HG03045 (cell line): Measurements from ENCODE around the gene TRIO.
"Not testable (repeated sequence)": the region's sequence is repeated elsewhere in the genome, so short reads cannot be mapped to it uniquely, and the experiment has no call there.

Experiments
- ATAC-seq: cut with Tn5 transposase; IDR thresholded peaks from one replicate; pipeline ENCODE4 v1.9.1; 2021; ENCODE audit warnings: mild to moderate bottlenecking, moderate library complexity; ENCODE audit not compliant: unreplicated experiment

Gene TRIO

DNA sequence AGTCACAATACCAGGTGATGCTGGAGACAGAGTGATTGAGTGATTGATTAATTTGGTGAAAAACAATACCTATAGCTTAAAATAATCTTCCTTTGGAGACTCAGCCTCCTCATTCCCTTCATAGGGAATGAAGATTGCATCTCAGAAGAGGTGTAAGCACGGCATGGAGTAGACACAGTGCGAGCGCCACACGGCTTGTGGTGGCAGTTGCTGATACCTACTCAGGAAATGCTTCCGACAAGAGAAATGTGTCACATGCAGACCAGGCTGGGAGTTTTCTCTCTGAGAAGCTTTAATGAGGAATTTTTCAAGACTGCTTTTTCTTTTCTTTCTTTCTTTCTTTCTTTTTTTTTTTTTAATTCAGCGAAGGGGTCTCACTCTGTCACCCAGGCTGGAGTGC is 226.6 kb downstream of the TRIO start:
- no peak for ATAC-seq

DNA sequence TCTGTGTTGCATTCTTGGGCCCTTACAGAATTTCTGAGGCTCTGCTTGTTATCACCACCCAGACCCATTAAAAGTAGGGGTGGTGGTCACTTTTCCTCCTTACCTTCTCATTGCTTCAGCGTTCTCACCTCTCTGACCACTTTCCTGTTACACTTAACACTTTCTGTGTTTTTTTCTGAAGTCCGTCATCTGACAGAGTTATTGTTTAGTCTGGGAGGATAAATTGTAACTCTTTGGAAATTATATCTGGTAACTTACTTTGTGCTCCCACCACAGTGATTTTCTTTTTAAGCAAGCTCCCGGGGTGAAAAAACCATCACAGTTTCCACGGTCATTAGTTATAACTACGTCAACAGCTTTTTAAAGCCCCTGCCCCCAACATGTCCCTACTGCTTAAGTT is 227.2 kb downstream of the TRIO start:
- no peak for ATAC-seq

DNA sequence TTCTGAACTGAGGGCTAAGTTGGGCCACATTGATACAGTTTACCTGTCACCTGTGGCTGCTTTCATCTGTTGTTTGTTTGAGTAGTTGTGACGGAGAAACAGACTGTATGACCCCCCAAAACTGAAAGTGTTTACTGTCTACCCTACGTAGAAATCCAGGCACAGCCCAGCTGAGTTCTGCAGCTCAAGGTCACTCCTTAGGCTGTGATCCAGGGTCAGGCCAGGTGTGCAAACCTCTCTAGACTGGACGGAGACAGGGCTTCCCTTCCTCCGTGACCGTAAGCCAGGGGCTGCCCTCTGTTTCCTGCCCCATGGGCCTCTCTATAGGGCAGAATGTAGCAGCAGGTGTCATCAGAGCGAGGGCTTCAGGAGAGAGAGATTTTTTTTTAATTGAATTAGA is 230.5 kb downstream of the TRIO start:
- no peak for ATAC-seq

DNA sequence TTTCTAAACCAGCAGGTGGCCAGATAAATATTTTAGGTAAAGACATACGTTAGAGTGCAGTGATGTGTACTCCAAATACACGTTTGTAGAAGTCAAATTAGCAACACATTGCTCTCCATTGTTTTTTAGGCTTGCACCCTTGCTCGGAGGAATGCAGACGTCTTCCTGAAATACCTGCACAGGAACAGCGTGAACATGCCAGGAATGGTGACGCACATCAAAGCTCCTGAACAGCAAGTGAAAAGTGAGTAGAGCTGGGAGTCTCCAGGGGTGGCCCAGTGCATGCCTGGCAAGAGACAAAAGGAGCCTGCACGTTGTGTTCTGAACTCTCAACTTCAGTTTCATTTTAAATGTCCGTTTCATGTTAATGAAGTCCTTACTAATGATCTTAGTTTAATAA is 231.0 kb downstream of the TRIO start:
- ATAC-seq = no peak

DNA sequence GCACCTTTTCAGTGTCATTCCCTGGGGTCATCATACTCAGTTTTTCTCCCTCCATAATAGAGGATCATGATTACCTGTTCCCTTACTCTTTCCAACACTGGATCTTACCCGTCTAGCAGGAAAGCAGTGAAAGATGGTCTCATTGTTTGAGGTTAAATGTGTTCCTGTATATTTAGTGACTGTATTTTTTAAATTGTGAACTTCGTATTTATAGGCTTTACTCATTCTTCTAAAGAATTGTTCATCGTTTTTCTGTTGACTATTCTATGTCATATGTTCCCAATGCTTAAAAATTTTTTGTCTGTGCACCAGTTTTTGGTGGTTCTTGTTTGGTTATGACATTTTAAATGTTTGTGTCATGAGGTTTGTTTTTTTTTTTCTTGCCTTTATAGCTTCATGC is 233.6 kb downstream of the TRIO start:
- ATAC-seq = no peak

DNA sequence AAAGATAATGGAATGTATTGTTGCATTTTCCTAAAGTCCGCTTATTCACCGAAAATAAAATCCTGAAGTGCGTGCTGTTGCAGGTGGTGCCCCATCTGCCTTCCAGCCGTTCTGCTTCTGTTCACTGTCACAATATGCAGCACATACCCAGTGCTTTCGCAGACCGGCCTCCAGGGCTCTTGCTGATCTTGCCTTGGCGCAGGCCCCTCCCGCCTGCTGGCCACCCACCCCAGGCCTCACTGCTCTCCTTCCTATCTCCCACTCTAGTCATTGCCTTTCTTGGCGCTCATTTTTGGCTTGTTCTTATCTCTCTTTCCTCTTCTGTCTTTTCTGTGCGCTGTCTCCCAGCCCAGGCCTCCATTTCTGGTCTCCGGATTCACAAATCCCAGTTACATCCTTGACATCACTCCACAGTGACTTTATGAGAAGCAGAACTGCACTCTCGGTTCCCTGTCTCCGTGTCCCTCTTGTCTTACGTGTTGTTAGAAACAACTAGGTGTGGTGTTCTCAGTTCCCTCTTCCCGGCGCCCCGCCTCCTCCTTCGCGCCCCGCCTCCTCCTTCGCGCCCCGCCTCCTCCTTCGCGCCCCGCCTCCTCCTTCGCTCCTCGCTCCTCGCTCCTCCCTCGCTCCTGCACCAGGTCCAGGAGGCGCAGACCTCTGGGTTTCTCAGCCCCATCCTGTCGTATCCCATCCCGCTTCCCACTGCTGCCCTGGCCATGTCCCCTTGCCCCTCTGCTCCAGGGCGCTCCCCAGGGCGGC is 236.8 kb downstream of the TRIO start:
- ATAC-seq = no peak

DNA sequence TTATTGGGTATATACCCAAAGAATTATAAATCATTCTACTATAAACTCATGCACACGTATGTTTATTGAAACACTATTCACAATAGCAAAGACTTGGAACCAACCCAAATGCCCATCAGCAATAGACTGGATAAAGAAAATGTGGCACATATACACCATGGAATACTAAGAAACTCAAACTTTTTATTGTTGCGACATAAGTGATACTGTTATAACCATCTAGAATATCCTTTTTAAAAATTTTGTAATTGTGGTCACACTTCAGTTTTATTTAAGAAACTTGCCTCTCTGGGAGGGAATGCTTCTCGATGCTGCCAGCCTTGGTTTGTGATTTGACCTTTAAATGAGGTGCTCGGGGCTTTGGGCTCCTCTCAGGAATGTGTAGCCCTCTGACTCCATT is 237.6 kb downstream of the TRIO start:
- no peak for ATAC-seq

DNA sequence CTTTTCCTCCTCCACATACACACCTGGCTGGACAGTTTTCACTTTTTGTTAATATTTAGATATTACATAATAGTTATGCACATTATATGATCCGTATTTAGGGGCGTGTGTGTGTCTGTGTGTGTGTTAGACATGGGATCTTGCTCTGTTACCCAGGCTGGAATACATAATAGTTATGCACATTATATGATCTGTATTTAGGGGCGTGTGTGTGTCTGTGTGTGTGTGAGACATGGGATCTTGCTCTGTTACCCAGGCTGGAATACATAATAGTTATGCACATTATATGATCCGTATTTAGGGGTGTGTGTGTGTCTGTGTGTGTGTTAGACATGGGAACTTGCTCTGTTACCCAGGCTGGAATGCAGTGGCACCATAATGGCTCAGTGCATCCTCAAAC is 239.5 kb downstream of the TRIO start:
- no peak for ATAC-seq

DNA sequence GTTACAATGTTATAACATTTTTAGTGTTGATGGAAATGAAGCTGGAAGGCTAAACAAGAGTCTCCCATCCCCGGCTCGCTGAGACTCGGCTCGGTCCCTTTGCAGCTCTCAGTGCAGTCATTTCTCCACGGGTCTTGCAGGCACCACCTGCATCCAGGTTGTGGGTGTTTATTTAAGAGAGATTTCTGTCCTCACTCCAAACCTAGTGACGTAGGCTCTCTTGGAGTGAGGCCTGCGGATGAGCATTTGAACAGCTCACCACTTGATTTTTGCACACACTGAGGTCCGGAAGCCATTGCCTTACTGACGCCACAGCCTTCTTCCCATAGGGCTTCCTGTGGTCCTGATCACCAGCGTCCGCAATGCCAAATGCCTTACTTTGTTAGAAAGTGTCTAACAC is 240.8 kb downstream of the TRIO start:
- ATAC-seq = no peak

DNA sequence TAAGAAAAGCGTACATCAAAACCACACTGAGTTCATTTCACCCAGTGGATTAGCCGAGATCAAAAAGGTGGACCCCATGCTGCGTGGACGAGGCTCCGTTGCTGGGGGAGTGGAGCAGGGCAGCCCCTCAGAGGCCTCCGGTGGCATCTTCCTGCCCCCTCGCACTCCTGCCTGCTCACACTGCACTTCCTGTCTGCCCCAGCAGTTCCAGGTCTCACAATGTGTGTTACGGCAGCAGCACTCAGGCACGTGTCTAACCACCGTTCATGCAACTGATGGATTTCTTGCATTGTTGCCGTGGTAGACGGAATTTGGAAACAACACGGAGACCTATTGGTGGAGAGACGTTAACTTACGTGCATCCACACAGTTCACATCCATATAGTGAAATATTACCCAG is 241.9 kb downstream of the TRIO start:
- ATAC-seq = no peak

DNA sequence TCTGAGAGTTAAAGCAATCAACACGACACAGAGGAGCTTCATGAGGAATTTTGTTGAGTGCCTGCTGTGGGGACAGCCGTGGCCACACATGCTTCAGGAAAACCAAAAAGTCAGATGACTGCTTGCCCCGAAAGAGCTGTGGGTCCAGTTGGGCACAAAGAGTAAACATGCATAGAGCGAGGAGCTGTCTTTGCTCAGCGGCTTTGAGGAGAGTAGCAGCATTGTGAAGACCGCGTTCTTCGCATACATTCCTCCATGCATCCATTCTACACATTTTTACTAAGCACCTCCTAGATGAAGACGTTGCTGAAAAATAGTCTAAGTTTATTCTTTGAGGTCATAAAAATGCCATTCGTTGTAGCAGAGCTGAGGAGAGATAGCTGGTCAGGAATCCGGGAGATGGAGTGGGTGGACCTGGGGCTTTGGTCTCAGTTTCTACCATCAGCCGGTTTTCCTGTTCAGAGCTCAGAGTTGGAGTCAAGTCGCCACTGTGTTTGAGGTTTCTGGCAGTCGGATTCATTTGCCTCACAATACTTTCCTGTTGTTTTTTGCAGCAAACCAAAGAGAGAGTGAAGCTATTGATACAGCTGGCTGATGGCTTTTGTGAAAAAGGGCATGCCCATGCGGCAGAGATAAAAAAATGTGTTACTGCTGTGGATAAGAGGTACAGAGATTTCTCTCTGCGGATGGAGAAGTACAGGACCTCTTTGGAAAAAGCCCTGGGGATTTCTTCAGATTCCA is 243.9 kb downstream of the TRIO start:
- no peak for ATAC-seq

DNA sequence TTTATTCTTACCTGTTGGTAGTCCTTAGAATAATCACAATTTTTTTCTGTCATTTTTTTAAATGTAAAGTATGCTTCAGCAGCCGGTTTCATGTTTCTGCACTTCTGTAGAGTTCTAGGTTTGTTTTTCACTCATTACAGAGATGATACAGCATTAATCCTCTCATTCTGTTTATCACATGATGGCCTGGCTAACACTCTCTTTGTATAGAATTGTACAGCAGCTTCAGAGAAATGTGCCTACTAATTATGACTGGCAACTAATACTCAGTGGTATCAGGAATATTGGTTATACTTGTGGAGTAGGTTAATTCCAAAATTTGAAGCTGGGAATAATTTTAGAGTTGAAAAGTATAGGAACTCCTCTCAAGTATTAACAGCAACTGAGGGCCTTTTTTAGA is 245.6 kb downstream of the TRIO start:
- no peak for ATAC-seq

DNA sequence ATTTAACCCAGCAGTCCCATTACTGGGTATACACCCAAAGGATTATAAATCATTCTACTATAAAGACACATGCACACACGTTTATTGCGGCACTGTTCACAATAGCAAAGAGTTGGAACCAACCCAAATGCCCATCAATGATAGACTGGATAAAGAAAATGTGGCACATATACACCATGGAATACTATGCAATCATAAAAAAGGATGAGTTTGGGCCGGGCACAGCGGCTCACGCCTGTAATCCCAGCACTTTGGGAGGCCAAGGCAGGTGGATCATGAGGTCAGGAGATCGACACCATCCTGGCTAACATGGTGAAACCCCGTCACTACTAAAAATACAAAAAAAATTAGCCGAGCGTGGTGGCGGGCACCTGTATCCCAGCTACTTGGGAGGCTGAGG is 249.4 kb downstream of the TRIO start:
- not testable (repeated sequence) for ATAC-seq

DNA sequence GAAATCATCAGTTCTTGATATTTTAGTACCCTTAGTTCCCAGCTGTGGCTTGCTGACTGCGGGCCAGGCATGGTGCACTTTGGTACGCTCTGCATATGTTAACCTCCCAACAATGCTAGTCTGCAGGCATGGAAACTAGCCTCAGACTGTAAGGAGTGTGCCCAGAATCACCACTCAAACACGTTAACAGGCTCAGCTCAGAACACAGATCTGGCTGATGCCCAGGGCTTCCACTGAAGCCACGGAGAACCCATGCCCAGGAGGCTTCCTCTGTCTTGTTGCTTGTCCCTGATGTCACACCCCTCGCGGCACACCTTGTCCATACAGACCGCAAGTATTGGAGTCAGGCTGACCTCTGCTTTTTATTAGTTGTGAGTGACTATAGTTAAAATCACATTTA is 251.2 kb downstream of the TRIO start:
- ATAC-seq = no peak

DNA sequence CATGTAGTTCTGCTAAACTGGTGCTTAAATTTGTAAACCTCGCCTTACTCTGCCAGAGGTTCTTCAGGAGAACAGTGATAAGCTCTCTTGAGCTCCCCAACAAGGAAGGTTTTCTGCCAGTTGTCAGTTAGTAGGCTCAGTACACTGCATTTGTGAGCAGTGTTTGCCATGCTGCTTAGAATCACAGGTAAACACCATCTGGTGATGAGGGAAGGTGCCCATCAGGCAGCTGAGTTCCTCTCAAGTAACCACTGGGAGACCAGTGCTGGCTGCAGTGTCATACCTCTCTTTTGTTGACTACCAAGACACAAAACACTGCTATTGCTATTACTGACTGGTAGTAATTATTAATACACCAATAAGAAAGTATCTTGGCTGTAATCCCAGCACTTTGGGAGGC is 252.3 kb downstream of the TRIO start:
- no peak for ATAC-seq

DNA sequence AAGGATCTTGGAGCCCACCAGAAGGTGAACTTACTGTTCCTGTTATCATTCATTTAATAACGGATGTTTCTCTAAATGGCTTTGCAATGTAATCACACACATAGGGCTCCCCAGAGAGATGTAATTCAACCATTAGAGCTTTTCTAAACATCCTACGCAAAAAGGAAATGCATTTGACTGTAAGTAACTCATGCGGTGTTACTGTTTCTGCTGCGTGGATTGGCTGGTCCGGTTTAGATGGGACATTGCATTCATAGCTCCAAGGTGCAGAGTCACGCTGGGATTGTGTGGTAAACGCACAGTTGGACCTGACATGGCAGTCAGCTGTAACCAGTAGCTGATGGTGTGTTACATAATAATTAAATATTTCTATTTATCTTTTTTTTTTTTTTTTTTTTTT is 252.9 kb downstream of the TRIO start:
- ATAC-seq = no peak

DNA sequence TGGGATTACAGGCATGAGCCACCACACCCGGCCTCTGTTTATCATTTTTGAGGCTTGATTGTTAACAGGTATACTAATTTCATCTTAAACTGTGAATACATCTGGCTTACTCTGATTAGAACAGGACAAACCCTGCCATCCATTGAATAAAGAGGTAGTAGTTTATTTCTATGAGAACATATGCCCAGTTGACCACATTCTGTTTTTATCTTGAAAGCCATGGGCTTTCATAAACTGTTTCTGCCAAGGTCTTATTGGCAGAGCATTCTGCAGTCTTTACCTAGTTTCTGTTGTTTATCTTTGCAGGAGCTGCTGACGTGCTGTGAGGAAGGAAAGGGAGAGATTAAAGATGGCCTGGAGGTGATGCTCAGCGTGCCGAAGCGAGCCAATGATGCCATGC is 253.6 kb downstream of the TRIO start:
- ATAC-seq = no peak

DNA sequence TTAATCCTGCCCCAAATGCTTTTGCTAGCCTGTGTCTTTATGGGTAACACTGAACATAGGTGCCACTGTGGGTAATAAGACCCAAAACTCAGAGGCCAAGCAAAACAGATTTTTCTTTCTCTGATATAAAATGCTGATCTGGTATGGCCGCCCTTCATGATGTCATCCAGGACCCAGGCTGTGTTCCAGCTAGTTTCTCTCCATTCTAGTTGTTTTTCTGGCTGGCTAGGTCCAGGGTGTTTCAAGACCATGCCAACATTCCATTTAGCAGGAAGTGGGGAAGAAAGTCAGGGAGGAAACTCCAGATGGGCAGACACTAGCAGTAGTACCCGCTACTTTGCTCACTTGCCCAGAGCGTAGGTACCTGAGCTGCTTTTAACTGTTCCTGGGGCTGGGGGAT is 254.6 kb downstream of the TRIO start:
- no peak for ATAC-seq

DNA sequence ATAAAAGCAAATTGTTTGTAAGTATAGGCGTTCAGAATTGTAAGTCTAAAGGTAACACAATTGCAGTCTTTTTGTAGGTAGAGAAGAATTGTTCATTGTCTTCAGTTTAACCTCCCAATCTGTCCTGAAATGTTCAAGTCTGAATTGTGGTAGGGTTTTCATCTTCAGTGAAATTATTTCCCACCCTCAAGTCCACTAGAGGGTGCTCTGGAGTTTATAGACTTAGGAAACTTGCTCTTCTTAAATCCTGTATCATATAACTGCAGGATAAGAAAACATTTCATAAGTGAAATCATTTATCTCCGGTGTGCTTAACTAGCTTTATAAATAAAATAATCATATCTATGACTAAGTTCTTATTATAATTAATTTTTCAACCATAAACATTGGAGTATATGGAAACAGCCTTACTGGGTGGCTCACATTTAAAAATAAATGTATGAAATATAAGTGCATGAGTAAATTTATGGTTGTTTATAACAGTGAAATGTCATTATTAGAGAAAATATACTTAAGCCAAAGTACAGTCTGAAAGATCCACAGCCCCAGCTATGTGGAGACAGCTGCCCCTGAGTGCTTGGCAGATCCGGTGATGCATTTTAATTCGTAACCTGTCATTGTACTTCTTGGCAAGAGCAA is 256.0 kb downstream of the TRIO start:
- no peak for ATAC-seq

DNA sequence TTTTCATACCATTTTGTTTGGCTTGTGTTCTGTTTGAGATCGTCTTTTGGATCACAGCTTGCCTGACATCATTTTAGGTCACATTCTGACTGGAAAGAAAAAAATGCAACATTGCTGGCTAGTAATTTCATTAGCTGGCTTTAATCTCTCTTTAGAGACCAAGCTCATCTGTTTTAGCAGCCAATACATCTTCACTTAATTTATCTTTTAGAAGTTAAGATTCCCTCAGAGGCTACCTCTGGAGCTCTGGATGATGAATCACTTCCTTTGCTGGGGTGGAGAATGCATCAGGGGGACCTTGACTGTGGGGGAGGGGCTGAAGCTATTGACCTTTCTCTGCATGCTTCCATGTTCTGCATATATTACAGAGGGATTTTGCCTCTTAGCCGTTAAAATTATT is 256.9 kb downstream of the TRIO start:
- no peak for ATAC-seq

DNA sequence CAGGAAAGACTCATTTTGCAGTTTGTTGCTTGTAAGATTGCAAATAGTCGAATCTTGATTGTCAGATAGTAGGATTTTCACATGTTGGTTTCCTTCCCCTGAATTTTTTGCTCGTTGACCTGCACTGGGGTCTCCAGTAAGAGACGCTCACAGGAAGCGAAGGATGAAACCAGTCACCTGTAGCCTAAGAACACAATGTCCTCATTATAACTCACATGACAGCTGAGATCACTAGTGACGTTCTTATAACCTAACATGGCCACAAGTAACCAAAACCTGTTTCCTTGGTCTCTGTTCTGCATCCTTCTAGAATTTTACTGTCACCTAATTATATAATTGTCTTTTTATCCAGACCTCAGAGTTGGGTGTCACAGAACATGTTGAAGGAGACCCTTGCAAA is 257.5 kb downstream of the TRIO start:
- no peak for ATAC-seq

DNA sequence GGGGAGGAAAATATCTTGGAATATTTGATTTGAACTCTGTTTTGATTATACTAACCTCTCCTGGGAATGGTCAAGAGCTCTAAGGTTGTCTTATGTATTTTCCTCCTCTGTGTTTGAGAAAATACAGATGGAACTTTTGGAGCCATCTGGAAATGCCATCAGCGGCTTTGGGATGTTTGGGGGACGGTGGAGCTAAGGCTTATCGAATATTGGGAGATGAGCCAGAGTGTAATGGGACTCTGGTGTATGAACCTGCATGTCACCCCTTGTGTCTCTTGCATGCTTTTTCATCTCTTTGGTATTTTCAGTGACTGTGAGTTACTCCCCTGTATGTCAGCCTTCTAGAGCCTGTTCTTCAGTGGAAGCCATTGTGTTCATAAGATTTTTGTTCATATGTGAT is 258.5 kb downstream of the TRIO start:
- ATAC-seq = no peak
